ENCODE results near the gene ADAMTS16.

- no peak for TF ChIP-seq CTCF (IDR thresholded peaks at IDR 0.05 in 8 of 11, conservative IDR thresholded peaks at IDR 0.05 in 3 of 11)
- TF ChIP-seq POLR2AphosphoS5 (IDR thresholded peaks at IDR 0.05): no peak
- no peak for TF ChIP-seq POLR2A (IDR thresholded peaks at IDR 0.05)
Measured at GRCh38 chr5:5242056-5242455, 101.9 kb downstream of the ADAMTS16 start.
